WTC11 (cell line): ENCODE data around the gene CDH13. TPM values are rescaled to one million over a fixed set of nuclear protein-coding genes. Genes with fewer than 3 reads are reported as not detected.

Experiments
- AR ChIP-seq: fragments of 250-450 bp; sonication (Bioruptor Pico); IDR thresholded peaks from 2 replicates; pipeline ENCODE4 v1.9.0; 2021; ENCODE audit warnings: mild to moderate bottlenecking
- ATF1 ChIP-seq: sonication (generic); formaldehyde crosslinking; IDR thresholded peaks from 2 replicates; pipeline ENCODE4 v1.8.1; 2023; ENCODE audit warnings: mild to moderate bottlenecking, moderate library complexity, missing genetic modification reagents
- CDX4 ChIP-seq: fragments of 250-450 bp; sonication (Bioruptor Pico); IDR thresholded peaks from 2 replicates; pipeline ENCODE4 v1.9.0; 2021; ENCODE audit warnings: moderate library complexity, mild to moderate bottlenecking, inconsistent platforms, borderline replicate concordance
- CREM ChIP-seq: sonication (generic); formaldehyde crosslinking; IDR thresholded peaks from 2 replicates; pipeline ENCODE4 v1.8.1; 2022; ENCODE audit warnings: mild to moderate bottlenecking, missing genetic modification reagents, moderate library complexity
- E2F4 ChIP-seq: sonication (generic); formaldehyde crosslinking; IDR thresholded peaks from 2 replicates; pipeline ENCODE4 v1.8.1; 2022; ENCODE audit warnings: low read depth, mild to moderate bottlenecking, moderate library complexity, missing genetic modification reagents, borderline replicate concordance
- ERG ChIP-seq: fragments of 250-450 bp; sonication (Bioruptor Pico); IDR thresholded peaks from 2 replicates; pipeline ENCODE4 v1.8.0; 2021; ENCODE audit warnings: mild to moderate bottlenecking
- ETV6 ChIP-seq: sonication (generic); formaldehyde crosslinking; IDR thresholded peaks from 2 replicates; pipeline ENCODE4 v1.8.1; 2022; ENCODE audit warnings: mild to moderate bottlenecking, missing genetic modification reagents
- HMGA2 ChIP-seq: fragments of 250-450 bp; sonication (Bioruptor Pico); IDR thresholded peaks from 2 replicates; pipeline ENCODE4 v1.4.0; 2021; ENCODE audit warnings: mild to moderate bottlenecking, moderate library complexity
- KAT7 ChIP-seq: sonication (generic); formaldehyde crosslinking; IDR thresholded peaks from 2 replicates; pipeline ENCODE4 v1.8.1; 2023; ENCODE audit warnings: missing genetic modification reagents, mild to moderate bottlenecking, borderline replicate concordance
- MXD4 ChIP-seq: fragments of 250-450 bp; sonication (Bioruptor Pico); IDR thresholded peaks from 2 replicates; pipeline ENCODE4 v1.8.0; 2021; ENCODE audit warnings: mild to moderate bottlenecking, moderate library complexity, borderline replicate concordance
- NFATC4 ChIP-seq: fragments of 250-450 bp; sonication (Bioruptor Pico); IDR thresholded peaks from 2 replicates; pipeline ENCODE4 v1.9.0; 2021; ENCODE audit warnings: mild to moderate bottlenecking
- NFYB ChIP-seq: sonication (generic); formaldehyde crosslinking; conservative IDR thresholded peaks from 2 replicates; pipeline ENCODE4 v1.8.0; 2022; ENCODE audit warnings: low read depth, missing genetic modification reagents
- NR1H2 ChIP-seq: sonication (generic); formaldehyde crosslinking; IDR thresholded peaks from 2 replicates; pipeline ENCODE4 v1.9.0; 2021; ENCODE audit warnings: mild to moderate bottlenecking, moderate library complexity, missing genetic modification reagents
- NR3C1 ChIP-seq: sonication (generic); formaldehyde crosslinking; conservative IDR thresholded peaks from 2 replicates; pipeline ENCODE4 v1.8.1; 2023; ENCODE audit warnings: low read depth, mild to moderate bottlenecking, missing genetic modification reagents
- RELA ChIP-seq: sonication (generic); formaldehyde crosslinking; IDR thresholded peaks from 2 replicates; pipeline ENCODE4 v1.8.1; 2022; ENCODE audit warnings: missing genetic modification reagents, mild to moderate bottlenecking, borderline replicate concordance
- RORB ChIP-seq: fragments of 250-450 bp; sonication (Bioruptor Pico); IDR thresholded peaks from 2 replicates; pipeline ENCODE4 v1.9.0; 2021; ENCODE audit warnings: mild to moderate bottlenecking
- SMAD4 ChIP-seq: sonication (generic); formaldehyde crosslinking; IDR thresholded peaks from 2 replicates; pipeline ENCODE4 v1.8.0; 2022; ENCODE audit warnings: mild to moderate bottlenecking, missing genetic modification reagents
- SOX15 ChIP-seq: fragments of 250-450 bp; sonication (Bioruptor Pico); IDR thresholded peaks from 2 replicates; pipeline ENCODE4 v1.9.0; 2021; ENCODE audit warnings: mild to moderate bottlenecking
- SP1 ChIP-seq: sonication (generic); formaldehyde crosslinking; conservative IDR thresholded peaks from 2 replicates; pipeline ENCODE4 v1.8.1; 2022; ENCODE audit warnings: missing genetic modification reagents
- TEAD1 ChIP-seq: sonication (generic); formaldehyde crosslinking; IDR thresholded peaks from 2 replicates; pipeline ENCODE4 v1.8.0; 2022; ENCODE audit warnings: mild to moderate bottlenecking, missing genetic modification reagents
- ZNF396 ChIP-seq: fragments of 250-450 bp; sonication (Bioruptor Pico); IDR thresholded peaks from 2 replicates; pipeline ENCODE4 v1.8.0; 2021; ENCODE audit warnings: mild to moderate bottlenecking, moderate library complexity, borderline replicate concordance
- ZNF423 ChIP-seq: fragments of 250-450 bp; sonication (Bioruptor Pico); IDR thresholded peaks from 2 replicates; pipeline ENCODE4 v2.1.2; 2022; ENCODE audit warnings: mild to moderate bottlenecking, moderate library complexity
- total RNA-seq: library from RNA; stranded (reverse); gene quantifications from 3 replicates; pipeline ENCODE4 v1.2.3, GENCODE V29; 2021
- TF ChIP-seq, protein P1 (sequence below): fragments of 250-450 bp; sonication (Bioruptor Pico); IDR thresholded peaks from 2 replicates; pipeline ENCODE4 v1.9.0; 2021; ENCODE audit warnings: mild to moderate bottlenecking, borderline replicate concordance
- TF ChIP-seq, protein P2 (sequence below): sonication (generic); formaldehyde crosslinking; conservative IDR thresholded peaks from 2 replicates; pipeline ENCODE4 v1.8.1; 2023; ENCODE audit warnings: mild to moderate bottlenecking, low read depth, missing genetic modification reagents, moderate library complexity
- TF ChIP-seq, protein P3 (sequence below): sonication (generic); formaldehyde crosslinking; IDR thresholded peaks from 2 replicates; pipeline ENCODE4 v1.8.1; 2022; ENCODE audit warnings: mild to moderate bottlenecking, moderate library complexity, missing genetic modification reagents
- TF ChIP-seq, protein P4 (sequence below): sonication (generic); formaldehyde crosslinking; IDR thresholded peaks from 2 replicates; pipeline ENCODE4 v1.8.0; 2022; ENCODE audit warnings: mild to moderate bottlenecking, missing genetic modification reagents

The CDH13 gene
- total RNA-seq, 1 experiment from 2014 or later = 0.81 TPM

DNA sequence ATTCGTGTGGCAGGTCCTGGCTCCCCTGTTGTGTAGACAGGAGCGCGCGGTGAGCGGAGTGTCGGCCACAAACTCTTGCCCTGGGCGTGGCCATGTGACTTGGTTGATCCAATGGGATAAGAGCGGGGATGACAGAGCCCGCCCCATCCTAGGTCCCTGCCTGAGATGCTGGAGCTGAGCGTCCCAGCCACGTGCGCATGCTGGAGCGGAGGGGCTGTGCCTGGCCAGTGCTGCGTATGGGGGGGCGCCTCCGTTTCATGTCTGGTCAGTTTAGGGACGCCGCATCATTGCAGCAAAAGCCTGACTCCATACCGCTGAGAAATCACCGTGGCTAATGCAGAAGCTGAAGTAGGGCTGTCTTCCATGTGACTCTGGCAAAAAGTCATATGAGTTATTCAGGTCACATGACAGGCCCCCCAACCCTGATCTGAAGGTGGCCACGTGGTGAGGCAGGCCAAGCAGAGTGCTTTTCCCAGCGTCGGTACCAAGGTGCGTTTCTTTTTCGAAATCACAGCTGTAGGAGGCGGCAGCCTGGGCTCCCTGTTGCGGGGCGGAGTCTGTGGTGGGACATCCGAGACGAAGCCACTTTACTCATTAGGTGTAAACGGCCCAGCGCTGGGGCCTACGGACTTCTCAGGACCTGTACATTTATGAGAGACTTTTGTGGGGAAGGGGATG, 1203.5 kb downstream of the CDH13 start (continued):
- TF ChIP-seq, protein P1, sequence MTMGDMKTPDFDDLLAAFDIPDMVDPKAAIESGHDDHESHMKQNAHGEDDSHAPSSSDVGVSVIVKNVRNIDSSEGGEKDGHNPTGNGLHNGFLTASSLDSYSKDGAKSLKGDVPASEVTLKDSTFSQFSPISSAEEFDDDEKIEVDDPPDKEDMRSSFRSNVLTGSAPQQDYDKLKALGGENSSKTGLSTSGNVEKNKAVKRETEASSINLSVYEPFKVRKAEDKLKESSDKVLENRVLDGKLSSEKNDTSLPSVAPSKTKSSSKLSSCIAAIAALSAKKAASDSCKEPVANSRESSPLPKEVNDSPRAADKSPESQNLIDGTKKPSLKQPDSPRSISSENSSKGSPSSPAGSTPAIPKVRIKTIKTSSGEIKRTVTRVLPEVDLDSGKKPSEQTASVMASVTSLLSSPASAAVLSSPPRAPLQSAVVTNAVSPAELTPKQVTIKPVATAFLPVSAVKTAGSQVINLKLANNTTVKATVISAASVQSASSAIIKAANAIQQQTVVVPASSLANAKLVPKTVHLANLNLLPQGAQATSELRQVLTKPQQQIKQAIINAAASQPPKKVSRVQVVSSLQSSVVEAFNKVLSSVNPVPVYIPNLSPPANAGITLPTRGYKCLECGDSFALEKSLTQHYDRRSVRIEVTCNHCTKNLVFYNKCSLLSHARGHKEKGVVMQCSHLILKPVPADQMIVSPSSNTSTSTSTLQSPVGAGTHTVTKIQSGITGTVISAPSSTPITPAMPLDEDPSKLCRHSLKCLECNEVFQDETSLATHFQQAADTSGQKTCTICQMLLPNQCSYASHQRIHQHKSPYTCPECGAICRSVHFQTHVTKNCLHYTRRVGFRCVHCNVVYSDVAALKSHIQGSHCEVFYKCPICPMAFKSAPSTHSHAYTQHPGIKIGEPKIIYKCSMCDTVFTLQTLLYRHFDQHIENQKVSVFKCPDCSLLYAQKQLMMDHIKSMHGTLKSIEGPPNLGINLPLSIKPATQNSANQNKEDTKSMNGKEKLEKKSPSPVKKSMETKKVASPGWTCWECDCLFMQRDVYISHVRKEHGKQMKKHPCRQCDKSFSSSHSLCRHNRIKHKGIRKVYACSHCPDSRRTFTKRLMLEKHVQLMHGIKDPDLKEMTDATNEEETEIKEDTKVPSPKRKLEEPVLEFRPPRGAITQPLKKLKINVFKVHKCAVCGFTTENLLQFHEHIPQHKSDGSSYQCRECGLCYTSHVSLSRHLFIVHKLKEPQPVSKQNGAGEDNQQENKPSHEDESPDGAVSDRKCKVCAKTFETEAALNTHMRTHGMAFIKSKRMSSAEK = no peak
- TF ChIP-seq ERG (CRISPR knock-in tag) (no peak), ETV6 (CRISPR knock-in tag) (no peak), CREM (CRISPR knock-in tag) (peak; percentile 32; the same call in 1 of the 2 replicates), MXD4 (CRISPR knock-in tag) (no peak), ZNF423 (CRISPR knock-in tag) (no peak), NFATC4 (CRISPR knock-in tag) (no peak), TEAD1 (CRISPR knock-in tag) (peak; percentile 53; the same call in 1 of the 2 replicates), CDX4 (CRISPR knock-in tag) (no peak), SP1 (CRISPR knock-in tag) (no peak), RELA (CRISPR knock-in tag) (no peak), AR (CRISPR knock-in tag) (no peak), HMGA2 (CRISPR knock-in tag) (no peak), NR3C1 (CRISPR knock-in tag) (no peak), RORB (CRISPR knock-in tag) (no peak), SOX15 (CRISPR knock-in tag) (no peak), ZNF396 (no peak), SMAD4 (CRISPR knock-in tag) (no peak), E2F4 (no peak), ATF1 (CRISPR knock-in tag) (no peak), KAT7 (CRISPR knock-in tag) (no peak), NFYB (peak; percentile 76), NR1H2 (CRISPR knock-in tag) (no peak)
- TF ChIP-seq, protein P2, sequence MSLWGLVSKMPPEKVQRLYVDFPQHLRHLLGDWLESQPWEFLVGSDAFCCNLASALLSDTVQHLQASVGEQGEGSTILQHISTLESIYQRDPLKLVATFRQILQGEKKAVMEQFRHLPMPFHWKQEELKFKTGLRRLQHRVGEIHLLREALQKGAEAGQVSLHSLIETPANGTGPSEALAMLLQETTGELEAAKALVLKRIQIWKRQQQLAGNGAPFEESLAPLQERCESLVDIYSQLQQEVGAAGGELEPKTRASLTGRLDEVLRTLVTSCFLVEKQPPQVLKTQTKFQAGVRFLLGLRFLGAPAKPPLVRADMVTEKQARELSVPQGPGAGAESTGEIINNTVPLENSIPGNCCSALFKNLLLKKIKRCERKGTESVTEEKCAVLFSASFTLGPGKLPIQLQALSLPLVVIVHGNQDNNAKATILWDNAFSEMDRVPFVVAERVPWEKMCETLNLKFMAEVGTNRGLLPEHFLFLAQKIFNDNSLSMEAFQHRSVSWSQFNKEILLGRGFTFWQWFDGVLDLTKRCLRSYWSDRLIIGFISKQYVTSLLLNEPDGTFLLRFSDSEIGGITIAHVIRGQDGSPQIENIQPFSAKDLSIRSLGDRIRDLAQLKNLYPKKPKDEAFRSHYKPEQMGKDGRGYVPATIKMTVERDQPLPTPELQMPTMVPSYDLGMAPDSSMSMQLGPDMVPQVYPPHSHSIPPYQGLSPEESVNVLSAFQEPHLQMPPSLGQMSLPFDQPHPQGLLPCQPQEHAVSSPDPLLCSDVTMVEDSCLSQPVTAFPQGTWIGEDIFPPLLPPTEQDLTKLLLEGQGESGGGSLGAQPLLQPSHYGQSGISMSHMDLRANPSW (CRISPR knock-in tag) = no peak
- TF ChIP-seq, protein P3, sequence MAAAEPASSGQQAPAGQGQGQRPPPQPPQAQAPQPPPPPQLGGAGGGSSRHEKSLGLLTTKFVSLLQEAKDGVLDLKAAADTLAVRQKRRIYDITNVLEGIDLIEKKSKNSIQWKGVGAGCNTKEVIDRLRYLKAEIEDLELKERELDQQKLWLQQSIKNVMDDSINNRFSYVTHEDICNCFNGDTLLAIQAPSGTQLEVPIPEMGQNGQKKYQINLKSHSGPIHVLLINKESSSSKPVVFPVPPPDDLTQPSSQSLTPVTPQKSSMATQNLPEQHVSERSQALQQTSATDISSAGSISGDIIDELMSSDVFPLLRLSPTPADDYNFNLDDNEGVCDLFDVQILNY (CRISPR knock-in tag) = no peak
- TF ChIP-seq, protein P4, sequence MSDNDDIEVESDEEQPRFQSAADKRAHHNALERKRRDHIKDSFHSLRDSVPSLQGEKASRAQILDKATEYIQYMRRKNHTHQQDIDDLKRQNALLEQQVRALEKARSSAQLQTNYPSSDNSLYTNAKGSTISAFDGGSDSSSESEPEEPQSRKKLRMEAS (CRISPR knock-in tag) = peak; percentile 78; the same call in 1 of the 2 replicates
